NCI-H1436 treated with DMSO at 0.1 percent for 48 hours (cell line): Measurements from ENCODE around the gene SLC22A24.
"Not testable (repeated sequence)": the region's sequence is repeated elsewhere in the genome, so short reads cannot be mapped to it uniquely, and the experiment has no call there.

Source experiments
- DNase-seq: peaks from one replicate; lab custom pipeline; 2025; lab: John Stamatoyannopoulos, UW

The SLC22A24 gene, protein sequence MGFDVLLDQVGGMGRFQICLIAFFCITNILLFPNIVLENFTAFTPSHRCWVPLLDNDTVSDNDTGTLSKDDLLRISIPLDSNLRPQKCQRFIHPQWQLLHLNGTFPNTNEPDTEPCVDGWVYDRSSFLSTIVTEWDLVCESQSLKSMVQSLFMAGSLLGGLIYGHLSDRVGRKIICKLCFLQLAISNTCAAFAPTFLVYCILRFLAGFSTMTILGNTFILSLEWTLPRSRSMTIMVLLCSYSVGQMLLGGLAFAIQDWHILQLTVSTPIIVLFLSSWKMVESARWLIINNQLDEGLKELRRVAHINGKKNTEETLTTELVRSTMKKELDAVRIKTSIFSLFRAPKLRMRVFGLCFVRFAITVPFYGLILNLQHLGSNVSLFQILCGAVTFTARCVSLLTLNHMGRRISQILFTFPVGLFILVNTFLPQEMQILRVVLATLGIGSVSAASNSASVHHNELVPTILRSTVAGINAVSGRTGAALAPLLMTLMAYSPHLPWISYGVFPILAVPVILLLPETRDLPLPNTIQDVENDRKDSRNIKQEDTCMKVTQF

DNA sequence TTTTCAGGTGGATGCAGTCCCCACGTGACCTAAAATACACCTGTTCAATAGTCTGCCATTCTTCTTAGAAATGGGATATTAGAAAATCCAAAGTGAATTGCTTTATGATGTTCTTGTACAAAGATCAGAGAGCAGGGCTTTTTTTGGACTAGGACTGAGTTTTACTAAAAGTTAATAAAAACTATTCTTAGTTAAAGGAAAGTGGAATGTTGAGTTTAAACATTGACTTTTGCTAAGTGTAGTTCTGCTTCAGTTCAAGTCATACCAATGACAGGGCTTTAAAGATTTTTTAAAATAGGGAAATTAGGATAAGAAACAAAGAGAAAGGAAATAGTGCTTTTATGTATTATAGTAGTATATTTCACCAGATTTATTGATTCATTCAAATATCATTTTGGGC is at the start of gene SLC22A24:
Gene SLC22A24 (minus strand): TSS at position 101 of the 400 bp plus-strand sequence. CDS start 442 bp downstream, outside the sequence.
- DNase-seq, result no peak

DNA sequence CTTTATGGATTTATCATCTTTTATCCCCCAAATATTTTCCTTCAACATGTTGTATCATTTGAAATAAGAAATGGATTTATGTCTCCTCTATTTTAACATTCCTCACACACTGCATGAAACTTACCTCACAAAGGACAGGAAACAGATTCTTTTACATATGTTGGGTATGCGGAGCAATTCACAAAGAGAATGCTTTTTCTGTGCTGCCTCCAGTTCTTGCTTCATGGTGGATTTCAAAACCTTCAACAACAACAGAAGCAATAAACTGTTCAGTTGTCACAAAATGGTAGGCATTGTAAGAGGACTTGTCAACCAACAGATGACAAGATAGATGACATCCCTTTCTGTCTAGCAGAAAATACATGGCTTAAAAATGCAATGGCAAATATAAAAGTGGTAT is 36.5 kb upstream of the SLC22A24 start:
- no peak for DNase-seq

DNA sequence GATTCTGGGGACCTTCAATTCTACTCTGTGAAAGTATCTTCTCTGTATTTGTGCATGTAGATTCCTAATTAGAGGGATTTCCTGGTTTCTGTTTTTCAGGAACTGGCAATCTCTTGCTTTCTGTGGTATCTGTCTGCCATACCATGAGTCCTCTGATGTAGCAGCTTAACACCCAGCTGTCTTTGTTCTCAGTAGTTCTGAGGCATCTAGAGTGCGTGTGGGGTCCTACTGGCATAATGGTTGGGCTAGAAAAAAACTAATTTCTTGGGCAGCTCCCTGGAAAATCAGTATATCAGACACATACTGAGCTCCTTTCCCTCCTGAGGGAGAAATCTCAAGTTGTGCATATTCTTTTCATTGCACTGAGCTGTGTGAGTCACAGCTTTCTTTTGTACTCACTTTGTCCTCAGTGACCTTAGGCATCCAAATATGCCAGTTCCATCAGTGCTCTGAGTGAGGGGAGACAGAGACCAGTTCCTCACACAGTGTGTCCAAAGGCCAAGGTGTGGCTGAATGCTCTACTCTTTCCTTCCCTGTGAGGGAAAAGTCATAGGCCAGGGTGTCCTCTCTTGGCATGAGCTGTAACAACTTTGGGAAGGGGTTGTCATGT is 35.5 kb upstream of the SLC22A24 start:
- no peak for DNase-seq

DNA sequence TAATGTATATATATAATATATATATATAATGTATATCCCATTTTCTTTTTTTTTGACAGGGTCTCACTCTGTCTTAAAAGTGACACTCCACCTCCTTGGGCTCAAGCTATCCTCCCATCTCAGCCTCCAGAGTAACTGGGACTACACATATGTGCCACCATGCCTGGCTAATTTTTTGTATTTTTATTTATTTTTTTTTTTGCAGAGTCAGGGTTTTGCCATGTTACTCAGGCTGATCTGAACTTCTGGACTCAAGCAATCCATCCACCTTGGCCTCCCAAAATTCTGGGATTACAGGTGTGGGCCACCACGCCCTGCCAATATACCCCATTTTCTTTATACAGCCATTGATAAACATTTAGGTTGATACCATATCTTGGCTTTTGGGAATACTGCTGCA is 33.9 kb upstream of the SLC22A24 start:
- DNase-seq, result no peak

DNA sequence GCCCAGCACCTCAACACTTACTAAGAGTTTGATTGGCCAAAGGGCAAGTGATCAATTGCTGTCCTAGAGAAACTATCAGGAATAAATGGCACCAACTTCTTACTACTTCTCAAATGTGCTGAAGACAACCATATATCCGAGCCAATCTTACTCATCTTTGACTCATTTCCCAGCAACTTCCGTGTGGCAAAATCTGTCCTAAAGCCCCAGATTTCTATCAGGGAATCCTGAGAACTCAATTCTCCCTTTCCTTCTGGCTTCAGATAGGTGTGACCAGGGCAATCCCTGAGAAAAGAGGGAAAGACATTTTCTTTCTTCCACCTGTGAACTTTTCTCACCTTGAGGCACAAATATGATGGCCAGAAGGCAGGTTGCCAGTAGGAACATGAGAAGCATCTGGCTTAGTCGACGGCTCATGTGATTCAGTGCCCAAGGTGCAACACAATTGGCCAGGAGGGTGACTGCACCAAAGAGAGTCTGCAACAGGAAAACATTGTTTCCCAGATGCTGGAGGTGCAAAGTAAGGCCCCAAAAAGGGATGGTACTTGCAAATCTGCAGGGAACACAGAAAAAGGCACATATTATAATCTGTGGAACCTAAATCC is 21.8 kb upstream of the SLC22A24 start:
- DNase-seq, result no peak

DNA sequence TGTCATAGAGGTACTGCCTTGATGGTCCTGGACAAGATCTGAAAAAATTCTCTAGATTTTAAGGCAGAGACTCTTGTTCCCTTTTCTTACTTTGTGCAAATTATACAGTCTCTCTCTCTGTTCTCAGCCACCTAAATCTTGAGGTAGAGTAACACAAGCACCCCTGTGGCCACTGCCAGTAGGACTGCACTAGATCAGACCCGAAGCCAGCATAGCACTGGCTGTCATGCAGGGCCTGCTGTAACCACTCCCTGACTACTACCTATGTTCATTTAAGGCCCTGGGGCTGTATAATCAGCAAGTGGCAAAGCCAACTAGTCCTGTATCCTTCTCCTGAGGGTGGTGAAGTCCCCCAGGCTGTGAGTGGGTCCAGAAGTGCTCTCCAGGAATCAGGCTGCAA is 11.8 kb upstream of the SLC22A24 start:
- DNase-seq, result no peak

DNA sequence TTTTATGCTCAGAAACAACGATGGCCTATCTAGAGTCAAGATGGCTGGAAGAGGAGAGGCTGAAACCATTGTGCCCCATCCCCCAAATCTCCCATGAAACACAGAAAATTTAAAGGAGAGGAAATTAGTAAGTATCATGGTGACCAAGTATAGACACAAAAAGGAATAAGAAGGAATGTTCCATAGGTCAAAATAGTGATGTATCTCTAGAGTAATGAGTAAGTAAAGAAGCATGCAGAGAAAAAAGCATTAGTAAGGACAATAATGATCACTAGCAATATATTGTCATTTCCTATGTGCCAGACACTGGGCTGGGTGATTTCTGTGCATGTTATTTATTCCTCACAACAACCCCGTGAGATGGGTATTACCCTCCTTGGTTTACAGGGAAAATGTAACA is 2.6 kb upstream of the SLC22A24 start:
- no peak for DNase-seq

DNA sequence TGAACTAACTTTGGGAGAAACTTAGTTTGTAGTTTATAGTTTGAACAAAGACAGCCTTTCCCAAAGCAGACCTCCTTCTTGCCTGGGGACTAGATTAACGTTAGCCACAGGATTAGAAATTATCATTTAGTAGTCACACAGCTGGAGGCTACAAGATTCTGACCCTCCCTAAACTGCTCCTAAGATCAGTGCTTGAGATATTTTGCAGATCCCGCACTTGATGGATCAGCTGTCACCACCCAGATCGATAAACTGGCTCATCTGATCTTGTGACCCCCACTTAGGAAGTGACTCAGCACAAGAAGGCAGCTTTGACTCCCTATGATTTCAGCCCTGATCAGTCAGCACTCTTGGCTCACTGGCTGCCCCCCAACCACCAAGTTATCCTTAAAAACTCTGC is 1.6 kb downstream of the SLC22A24 start:
- no peak for DNase-seq

DNA sequence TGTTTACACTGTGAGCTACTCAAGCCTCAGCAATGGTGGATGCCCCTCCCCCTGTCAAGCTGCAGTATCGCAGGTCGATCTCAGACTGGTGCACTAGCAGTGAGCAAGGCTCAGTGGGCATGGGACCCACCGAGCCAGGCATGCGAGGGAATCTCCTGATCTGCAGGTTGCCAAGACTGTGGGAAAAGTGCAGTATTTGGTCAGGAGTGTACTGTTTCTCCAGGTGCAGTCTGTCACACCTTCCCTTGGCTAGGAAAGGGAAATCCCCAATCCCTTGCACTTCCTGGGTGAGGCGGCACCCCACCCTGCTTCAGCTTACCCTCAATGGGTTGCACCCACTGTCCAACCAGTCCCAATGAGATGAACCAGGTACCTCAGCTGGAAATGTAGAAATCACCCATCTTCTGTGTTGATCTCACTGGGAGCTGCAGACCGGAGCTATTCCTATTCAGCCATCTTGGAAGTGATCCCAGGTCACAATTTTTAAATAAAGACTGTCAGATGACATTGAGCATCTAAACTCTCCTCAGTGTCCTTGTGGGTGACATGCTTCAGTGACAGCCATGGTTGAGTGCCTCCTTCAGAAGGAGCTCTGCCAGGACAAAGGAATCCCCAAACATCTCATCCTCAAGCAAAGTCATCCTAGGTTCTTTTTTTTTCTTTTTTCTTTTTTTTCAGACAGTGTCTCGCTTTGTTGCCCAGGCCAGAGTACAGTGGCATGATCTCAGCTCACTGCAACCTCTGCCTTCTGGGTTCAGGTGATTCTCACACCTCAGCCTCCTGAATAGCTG is 10.8 kb downstream of the SLC22A24 start:
- no peak for DNase-seq

DNA sequence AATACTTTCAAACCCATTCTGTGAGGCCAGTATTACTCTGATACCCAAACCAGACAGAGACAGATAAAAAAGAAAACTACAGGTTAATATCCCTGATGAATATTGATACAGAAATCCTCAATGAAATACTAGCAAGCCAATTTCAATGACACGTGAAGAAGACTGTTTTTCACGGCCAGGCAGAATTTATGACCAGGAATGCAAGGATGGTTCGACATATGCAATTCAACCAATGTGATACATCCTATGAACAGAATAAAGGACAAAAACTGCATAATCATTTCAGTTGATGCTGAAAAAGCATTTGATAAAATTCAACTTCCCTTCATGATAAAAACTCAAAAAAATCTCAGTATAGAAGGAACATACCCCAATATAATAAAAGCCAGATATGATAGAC is 44.5 kb downstream of the SLC22A24 start:
- no peak for DNase-seq

DNA sequence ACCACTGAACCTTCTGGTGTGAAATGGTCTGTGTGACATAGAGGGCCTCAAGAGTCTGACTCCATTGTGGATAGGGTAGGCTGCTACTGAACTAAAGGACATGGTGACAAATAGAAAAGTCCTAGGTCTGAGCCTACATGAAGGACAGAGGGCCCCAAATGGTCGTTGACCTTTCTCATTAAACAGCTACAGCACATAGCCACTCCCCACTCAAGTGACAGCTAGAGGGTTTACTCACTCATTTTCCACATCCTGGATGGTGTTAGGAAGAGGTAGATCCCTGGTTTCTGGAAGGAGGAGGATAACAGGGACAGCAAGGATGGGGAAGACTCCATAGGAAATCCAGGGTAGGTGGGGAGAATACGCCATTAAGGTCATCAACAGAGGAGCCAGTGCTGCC is 63.3 kb downstream of the SLC22A24 start:
- no peak for DNase-seq

DNA sequence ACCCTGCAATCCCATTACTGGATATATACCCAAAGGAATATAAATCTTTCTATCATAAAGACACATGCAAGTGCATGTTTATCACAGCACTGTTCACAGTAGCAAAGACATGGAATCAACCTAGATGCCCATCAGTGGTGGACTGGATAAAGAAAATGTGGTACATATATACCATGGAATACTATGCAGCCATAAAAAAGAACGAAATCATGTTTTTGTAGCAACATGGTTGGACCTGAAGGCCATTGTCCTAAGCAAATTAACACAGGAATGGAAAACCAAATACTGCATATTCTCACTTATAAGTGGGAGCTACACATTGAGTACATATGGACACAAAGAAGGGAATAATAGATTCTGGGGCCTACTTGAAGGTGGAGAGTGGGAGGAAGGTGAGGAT is 97.8 kb downstream of the SLC22A24 start:
- DNase-seq, result not testable (repeated sequence)

DNA sequence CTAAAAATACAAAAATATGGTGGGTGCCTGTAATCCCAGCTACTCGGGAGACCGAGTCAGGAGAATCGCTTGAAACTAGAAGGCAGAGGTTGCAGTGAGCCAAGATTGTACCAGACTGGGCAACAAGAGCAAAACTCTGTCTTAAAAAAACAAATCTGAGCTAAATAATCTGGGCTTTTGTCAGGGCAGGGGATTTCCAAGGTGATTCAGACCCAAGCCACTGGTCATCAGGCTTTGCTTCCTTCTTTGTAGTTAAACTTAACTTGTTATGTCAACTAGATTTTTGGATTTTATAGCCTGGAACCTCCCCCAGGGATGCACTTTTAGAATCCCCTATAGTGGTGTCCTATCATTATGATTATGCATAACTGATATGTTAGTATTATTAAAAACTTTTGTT is 101.4 kb downstream of the SLC22A24 start:
- DNase-seq, result no peak

DNA sequence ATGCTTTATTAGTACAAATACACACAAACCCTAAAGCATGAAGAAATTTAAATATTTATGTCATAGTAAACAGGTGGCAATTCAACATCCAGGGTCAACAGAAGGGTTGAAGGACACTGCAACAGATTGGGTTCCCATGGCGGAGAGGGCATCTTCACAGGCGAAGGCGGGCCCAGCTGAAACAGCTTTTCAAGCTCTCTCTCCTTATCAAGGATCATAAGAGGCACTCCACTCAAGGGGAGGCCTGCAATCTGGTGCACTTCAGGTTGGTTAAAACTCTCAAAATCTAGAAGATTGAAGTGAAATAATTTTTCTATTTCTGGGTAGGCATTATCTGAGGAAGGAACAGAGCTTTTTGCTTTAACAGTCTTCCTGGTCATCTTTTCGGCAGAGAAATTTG is 111.6 kb downstream of the SLC22A24 start:
- no peak for DNase-seq
